Natural killer cell (primary cell): ENCODE data around the gene GUCY2F. TPM values are rescaled to one million over a fixed set of nuclear protein-coding genes. Genes with fewer than 3 reads are reported as not detected.

Experiments
- ATAC-seq, 3 donors: fragments of 150-1000 bp in 2 of 3; fragments of 200-7000 bp in 1 of 3; cut with Tn5 transposase; 1 replicate in 1 of 3; 2 replicates in 2 of 3; pipeline ENCODE4 v1.10.0; 2021; ENCODE audit warnings: mild to moderate bottlenecking in 2 of 3, moderate library complexity in 2 of 3
- DNase-seq, 2 donors: peaks; one replicate each; pipeline versions ENCODE4 v3.0.0 to v3.0.0-alpha.2; 2013 to 2021; ENCODE audit warnings: mixed read lengths in 1 of 2
- H3K27ac ChIP-seq: one replicate; pipeline ENCODE4 v1.5.1; 2013; ENCODE audit warnings: mild to moderate bottlenecking, low read length
- H3K27me3 ChIP-seq: one replicate; pipeline ENCODE4 v1.6.1; 2013; ENCODE audit warnings: low read length; ENCODE audit not compliant: control insufficient read depth, insufficient read depth
- H3K36me3 ChIP-seq: one replicate; pipeline ENCODE4 v1.6.1; 2013; ENCODE audit warnings: low read length; ENCODE audit not compliant: control insufficient read depth, insufficient read depth
- H3K4me1 ChIP-seq: one replicate; pipeline ENCODE4 v1.6.1; 2013; ENCODE audit warnings: low read length; ENCODE audit not compliant: control insufficient read depth, insufficient read depth
- H3K4me3 ChIP-seq: one replicate; pipeline ENCODE4 v1.5.1; 2013; ENCODE audit warnings: low read length
- H3K9me3 ChIP-seq: one replicate; pipeline ENCODE4 v1.6.1; 2013; ENCODE audit warnings: low read length; ENCODE audit not compliant: control insufficient read depth, insufficient read depth
- H3K27ac Mint-ChIP-seq, 2 donors: one replicate each; pipeline ENCODE4 v1.8.0; 2022; ENCODE audit warnings: mild to moderate bottlenecking in 2 of 2, mixed read lengths in 2 of 2, moderate library complexity in 1 of 2
- H3K27me3 Mint-ChIP-seq, 2 donors: one replicate each; pipeline ENCODE4 v1.8.0; 2022; ENCODE audit warnings: low read depth in 2 of 2, mixed read lengths in 2 of 2
- H3K36me3 Mint-ChIP-seq: one replicate; pipeline ENCODE4 v1.8.0; 2022; ENCODE audit warnings: mixed read lengths
- H3K4me1 Mint-ChIP-seq, 2 donors: one replicate each; pipeline ENCODE4 v1.8.0; 2022; ENCODE audit warnings: mixed read lengths in 2 of 2
- H3K4me3 Mint-ChIP-seq: one replicate; pipeline ENCODE4 v1.8.0; 2022; ENCODE audit warnings: mild to moderate bottlenecking, moderate library complexity, mixed read lengths
- H3K9me3 Mint-ChIP-seq, 2 donors: one replicate each; pipeline ENCODE4 v1.8.0; 2022; ENCODE audit warnings: mixed read lengths in 2 of 2
- WGBS: methylation state at CpG from one replicate; pipeline ENCODE4 v1.1.7; 2013; ENCODE audit warnings: missing lambda C conversion rate; ENCODE audit not compliant: insufficient coverage; 5-methylcytosine and 5-hydroxymethylcytosine counted together
- intact Hi-C: fragments of 100-400 bp; cut with micrococcal nuclease; formaldehyde crosslinking; loops from one replicate; pipeline ENCODE4 v1.14.2; 2022
- total RNA-seq, 4 donors: library from RNA; stranded (reverse); fragments of 120-200 nt in 1 of 4; gene quantifications; one replicate each; pipeline versions ENCODE4 v1.2.3 to v1.2.4, GENCODE V29; 2013 to 2022
- TF ChIP-seq, protein P1 (sequence below): fragments of 200-600 bp; IDR thresholded peaks from one replicate; pipeline ENCODE4 v1.8.0; 2022; ENCODE audit warnings: antibody characterized with exemption

The GUCY2F gene
- total RNA-seq, 3 donors from 2014 or later (not counting 1 experiment from before 2014, with no cell fraction given) = not detected

- intact Hi-C loops = no loop called here
- Mint-ChIP-seq H3K9me3 (no peaks in the 10 kb centered on the region), H3K27me3 (peaks cover 0 to 18% of the 10 kb centered on the region in 2 donors), H3K4me3 (no peak overlapping the region), H3K4me1 (no peaks in the 10 kb centered on the region), H3K27ac (no peak overlapping the region), H3K36me3 (no peaks in the 10 kb centered on the region)
- TF ChIP-seq, protein P1, sequence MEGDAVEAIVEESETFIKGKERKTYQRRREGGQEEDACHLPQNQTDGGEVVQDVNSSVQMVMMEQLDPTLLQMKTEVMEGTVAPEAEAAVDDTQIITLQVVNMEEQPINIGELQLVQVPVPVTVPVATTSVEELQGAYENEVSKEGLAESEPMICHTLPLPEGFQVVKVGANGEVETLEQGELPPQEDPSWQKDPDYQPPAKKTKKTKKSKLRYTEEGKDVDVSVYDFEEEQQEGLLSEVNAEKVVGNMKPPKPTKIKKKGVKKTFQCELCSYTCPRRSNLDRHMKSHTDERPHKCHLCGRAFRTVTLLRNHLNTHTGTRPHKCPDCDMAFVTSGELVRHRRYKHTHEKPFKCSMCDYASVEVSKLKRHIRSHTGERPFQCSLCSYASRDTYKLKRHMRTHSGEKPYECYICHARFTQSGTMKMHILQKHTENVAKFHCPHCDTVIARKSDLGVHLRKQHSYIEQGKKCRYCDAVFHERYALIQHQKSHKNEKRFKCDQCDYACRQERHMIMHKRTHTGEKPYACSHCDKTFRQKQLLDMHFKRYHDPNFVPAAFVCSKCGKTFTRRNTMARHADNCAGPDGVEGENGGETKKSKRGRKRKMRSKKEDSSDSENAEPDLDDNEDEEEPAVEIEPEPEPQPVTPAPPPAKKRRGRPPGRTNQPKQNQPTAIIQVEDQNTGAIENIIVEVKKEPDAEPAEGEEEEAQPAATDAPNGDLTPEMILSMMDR = no peak
- Histone ChIP-seq H3K4me1 (no peaks in the 10 kb centered on the region), H3K4me3 (no peak overlapping the region), H3K27me3 (no peaks in the 10 kb centered on the region), H3K36me3 (no peaks in the 10 kb centered on the region), H3K9me3 (no peaks in the 10 kb centered on the region), H3K27ac (no peak overlapping the region)
- no peak for DNase-seq
- 81% methylated on average over 3 of the region's 3 CpGs for WGBS
- ATAC-seq = no peak
Measured at GRCh38 chrX:109351557-109351956, 130.3 kb downstream of the GUCY2F start.

- H3K4me1 Mint-ChIP-seq = no peaks in the 10 kb centered on the region
- Histone ChIP-seq H3K4me1 (no peaks in the 10 kb centered on the region), H3K4me3 (no peak overlapping the region), H3K36me3 (no peaks in the 10 kb centered on the region), H3K9me3 (no peaks in the 10 kb centered on the region), H3K27me3 (no peaks in the 10 kb centered on the region), H3K27ac (no peak overlapping the region)
- DNase-seq (no peak), ATAC-seq (no peak)
- intact Hi-C loops = no loop called here
- no peaks in the 10 kb centered on the region for H3K36me3 Mint-ChIP-seq
- no peak overlapping the region for H3K27ac Mint-ChIP-seq
- WGBS = 67% methylated on average over 3 of the region's 4 CpGs
- no peak overlapping the region for H3K4me3 Mint-ChIP-seq
- TF ChIP-seq, protein P1 = no peak
- H3K9me3 Mint-ChIP-seq = no peaks in the 10 kb centered on the region
- peaks cover 0 to 8% of the 10 kb centered on the region in 2 donors for H3K27me3 Mint-ChIP-seq
Measured at GRCh38 chrX:109350551-109350950, 131.3 kb downstream of the GUCY2F start.

GRCh38 chrX:109350051-109350450 lies 131.8 kb downstream of the GUCY2F start:
- Histone ChIP-seq H3K4me3 (no peak overlapping the region), H3K9me3 (no peaks in the 10 kb centered on the region), H3K27ac (no peak overlapping the region), H3K27me3 (no peaks in the 10 kb centered on the region), H3K36me3 (no peaks in the 10 kb centered on the region), H3K4me1 (no peaks in the 10 kb centered on the region)
- TF ChIP-seq, protein P1 = no peak
- ATAC-seq (no peak), DNase-seq (no peak)
- Mint-ChIP-seq H3K27me3 (peaks cover 0 to 6% of the 10 kb centered on the region in 2 donors), H3K4me3 (no peak overlapping the region), H3K9me3 (no peaks in the 10 kb centered on the region), H3K36me3 (no peaks in the 10 kb centered on the region), H3K27ac (no peak overlapping the region), H3K4me1 (no peaks in the 10 kb centered on the region)
- intact Hi-C loops = no loop called here

DNA sequence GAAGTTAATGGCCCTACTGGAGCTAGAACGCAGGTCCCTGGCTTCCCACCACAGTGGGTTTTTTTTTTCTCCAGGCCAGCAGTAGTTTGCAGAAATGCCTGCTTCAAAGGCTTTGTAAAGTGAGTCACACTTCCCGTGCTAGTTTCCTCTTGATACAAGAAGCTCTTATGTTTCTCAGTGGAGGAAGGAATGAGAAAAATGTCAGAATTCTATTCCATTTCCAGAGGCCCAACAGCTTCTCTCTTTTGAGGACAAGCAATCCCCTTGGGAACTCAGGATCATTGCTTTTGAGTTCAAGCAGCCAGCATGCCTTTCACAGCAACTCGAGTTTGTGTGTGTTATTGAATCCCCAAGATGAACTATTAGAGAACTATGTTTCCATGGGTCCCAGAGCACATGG lies 134.3 kb downstream of the GUCY2F start:
- Mint-ChIP-seq H3K4me1 (no peaks in the 10 kb centered on the region), H3K9me3 (no peaks in the 10 kb centered on the region), H3K4me3 (no peak overlapping the region), H3K36me3 (no peaks in the 10 kb centered on the region), H3K27ac (no peak overlapping the region), H3K27me3 (peaks cover 0 to 13% of the 10 kb centered on the region in 2 donors)
- no peak for ATAC-seq
- Histone ChIP-seq H3K9me3 (no peaks in the 10 kb centered on the region), H3K4me3 (no peak overlapping the region), H3K4me1 (no peaks in the 10 kb centered on the region), H3K27me3 (no peaks in the 10 kb centered on the region), H3K36me3 (no peaks in the 10 kb centered on the region), H3K27ac (no peak overlapping the region)
- WGBS = 18% methylated on average over 2 of the region's 3 CpGs
- TF ChIP-seq, protein P1 = no peak
- no peak for DNase-seq
- intact Hi-C loops = no loop called here
